ENCODE data around the gene RGSL1.

RGSL1 gene

GRCh38 chr1:182533896-182534295 lies 84.0 kb downstream of the RGSL1 start:
- no peak for DNase-seq (ENCODE audit: extremely low read depth in 1 of 2, low read depth in 1 of 2)

GRCh38 chr1:182549346-182549745 lies 99.4 kb downstream of the RGSL1 start:
- DNase-seq (ENCODE audit: extremely low read depth in 1 of 2, low read depth in 1 of 2): no peak

- DNase-seq (ENCODE audit: extremely low read depth in 1 of 2, low read depth in 1 of 2): no peak
Observed at GRCh38 chr1:182549811-182550210, 99.9 kb downstream of the RGSL1 start.

- no peak for DNase-seq (ENCODE audit: extremely low read depth in 1 of 2, low read depth in 1 of 2)
Observed at GRCh38 chr1:182552527-182552926, 102.6 kb downstream of the RGSL1 start.

- no peak for DNase-seq (ENCODE audit: extremely low read depth in 1 of 2, low read depth in 1 of 2)
Observed at GRCh38 chr1:182555493-182555892, 105.5 kb downstream of the RGSL1 start.

- no peak for DNase-seq (ENCODE audit: extremely low read depth in 1 of 2, low read depth in 1 of 2)
Observed at GRCh38 chr1:182556279-182556678, 106.3 kb downstream of the RGSL1 start.

- DNase-seq (ENCODE audit: extremely low read depth in 1 of 2, low read depth in 1 of 2): no peak
Observed at GRCh38 chr1:182560392-182560984, 110.5 kb downstream of the RGSL1 start.

- DNase-seq (ENCODE audit: extremely low read depth in 1 of 2, low read depth in 1 of 2): no peak
Observed at GRCh38 chr1:182561456-182561855, 111.5 kb downstream of the RGSL1 start.

GRCh38 chr1:182563095-182563494 lies 113.1 kb downstream of the RGSL1 start:
- DNase-seq (ENCODE audit: extremely low read depth in 1 of 2, low read depth in 1 of 2): no peak

GRCh38 chr1:182564406-182565004 lies 114.6 kb downstream of the RGSL1 start:
- no peak for DNase-seq (ENCODE audit: extremely low read depth in 1 of 2, low read depth in 1 of 2)

- DNase-seq (ENCODE audit: extremely low read depth in 1 of 2, low read depth in 1 of 2): no peak
Observed at GRCh38 chr1:182565537-182565936, 115.6 kb downstream of the RGSL1 start.

GRCh38 chr1:182567629-182568028 lies 117.7 kb downstream of the RGSL1 start:
- no peak for DNase-seq (ENCODE audit: extremely low read depth in 1 of 2, low read depth in 1 of 2)

GRCh38 chr1:182568647-182569284 lies 118.8 kb downstream of the RGSL1 start:
- DNase-seq (ENCODE audit: extremely low read depth in 1 of 2, low read depth in 1 of 2): no peak

GRCh38 chr1:182569939-182570610 lies 120.1 kb downstream of the RGSL1 start:
- DNase-seq (ENCODE audit: extremely low read depth in 1 of 2, low read depth in 1 of 2): no peak

- DNase-seq (ENCODE audit: extremely low read depth in 1 of 2, low read depth in 1 of 2): no peak
Observed at GRCh38 chr1:182570611-182570970, 120.6 kb downstream of the RGSL1 start.

GRCh38 chr1:182574156-182574555 lies 124.2 kb downstream of the RGSL1 start:
- DNase-seq (ENCODE audit: extremely low read depth in 1 of 2, low read depth in 1 of 2): no peak

GRCh38 chr1:182575540-182576149 lies 125.7 kb downstream of the RGSL1 start:
- DNase-seq (ENCODE audit: extremely low read depth in 1 of 2, low read depth in 1 of 2): no peak

- no peak for DNase-seq (ENCODE audit: extremely low read depth in 1 of 2, low read depth in 1 of 2)
Observed at GRCh38 chr1:182580736-182581135, 130.8 kb downstream of the RGSL1 start.

GRCh38 chr1:182584746-182585145 lies 134.8 kb downstream of the RGSL1 start:
- no peak for DNase-seq (ENCODE audit: extremely low read depth in 1 of 2, low read depth in 1 of 2)

- DNase-seq (ENCODE audit: extremely low read depth in 1 of 2, low read depth in 1 of 2): no peak
Observed at GRCh38 chr1:182586380-182586779, 136.4 kb downstream of the RGSL1 start.

- no peak for DNase-seq (ENCODE audit: extremely low read depth in 1 of 2, low read depth in 1 of 2)
Observed at GRCh38 chr1:182587093-182587492, 137.1 kb downstream of the RGSL1 start.
